Lower leg skin (tissue), 4 donors: Measurements from ENCODE around the gene ADORA1. TPM values are rescaled to one million over a fixed set of nuclear protein-coding genes. Genes with fewer than 3 reads are reported as not detected.

Experiments
- DNase-seq, 2 donors: peaks; one replicate each; pipeline ENCODE4 v3.0.0-alpha.2; 2019; ENCODE audit warnings: low spot score in 2 of 2
- H3K4me3 ChIP-seq: fragments of 200-600 bp; sonication (generic); 2 replicates; pipeline ENCODE4 v1.5.1; 2017; ENCODE audit warnings: mild to moderate bottlenecking, low read depth; ENCODE audit not compliant: poor library complexity, severe bottlenecking
- POLR2A ChIP-seq, 2 donors: fragments of 450-650 bp; IDR thresholded peaks; one replicate each; pipeline ENCODE4 v1.6.1; 2016 to 2017; ENCODE audit warnings: antibody characterized with exemption in 2 of 2, mild to moderate bottlenecking in 1 of 2, moderate library complexity in 1 of 2
- WGBS, 2 donors: methylation state at CpG; one replicate each; pipeline ENCODE4 v1.1.5; 2018; 5-methylcytosine and 5-hydroxymethylcytosine counted together
- intact Hi-C: fragments of 100-400 bp; cut with DNase I; formaldehyde crosslinking; loops from one replicate; pipeline ENCODE4 v1.15.0; 2023; ENCODE audit warnings: low total_unique reads
- total RNA-seq, 4 donors: library from RNA; depleted of rRNA; stranded (reverse); fragments of >200 nt; gene quantifications; one replicate each; pipeline ENCODE4 v1.1.0, GENCODE V29; 2016
- TF ChIP-seq, protein P1 (sequence below), 3 donors: fragments of 450-650 bp; IDR thresholded peaks; one replicate each; pipeline ENCODE4 v1.5.1; 2016; ENCODE audit warnings: antibody characterized with exemption in 3 of 3, mild to moderate bottlenecking in 3 of 3, moderate library complexity in 2 of 3

Gene ADORA1
- total RNA-seq, 4 donors from 2014 or later = 1.8 to 7.7 (median 5.3) TPM

GRCh38 chr1:203097001-203097400 is 30.5 kb upstream of the ADORA1 start:
- no peak overlapping the region for H3K4me3 ChIP-seq
- TF ChIP-seq, protein P1, sequence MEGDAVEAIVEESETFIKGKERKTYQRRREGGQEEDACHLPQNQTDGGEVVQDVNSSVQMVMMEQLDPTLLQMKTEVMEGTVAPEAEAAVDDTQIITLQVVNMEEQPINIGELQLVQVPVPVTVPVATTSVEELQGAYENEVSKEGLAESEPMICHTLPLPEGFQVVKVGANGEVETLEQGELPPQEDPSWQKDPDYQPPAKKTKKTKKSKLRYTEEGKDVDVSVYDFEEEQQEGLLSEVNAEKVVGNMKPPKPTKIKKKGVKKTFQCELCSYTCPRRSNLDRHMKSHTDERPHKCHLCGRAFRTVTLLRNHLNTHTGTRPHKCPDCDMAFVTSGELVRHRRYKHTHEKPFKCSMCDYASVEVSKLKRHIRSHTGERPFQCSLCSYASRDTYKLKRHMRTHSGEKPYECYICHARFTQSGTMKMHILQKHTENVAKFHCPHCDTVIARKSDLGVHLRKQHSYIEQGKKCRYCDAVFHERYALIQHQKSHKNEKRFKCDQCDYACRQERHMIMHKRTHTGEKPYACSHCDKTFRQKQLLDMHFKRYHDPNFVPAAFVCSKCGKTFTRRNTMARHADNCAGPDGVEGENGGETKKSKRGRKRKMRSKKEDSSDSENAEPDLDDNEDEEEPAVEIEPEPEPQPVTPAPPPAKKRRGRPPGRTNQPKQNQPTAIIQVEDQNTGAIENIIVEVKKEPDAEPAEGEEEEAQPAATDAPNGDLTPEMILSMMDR (IDR thresholded peaks at IDR 0.05) = no peak
- TF ChIP-seq POLR2A (IDR thresholded peaks at IDR 0.05) = no peak
- DNase-seq = peak; percentile 2 to 9
- intact Hi-C loops = no loop called here
- 84% methylated on average over 1 of the region's 1 CpG for WGBS, 2 donors

- no peak overlapping the region for H3K4me3 ChIP-seq
- no peak for TF ChIP-seq POLR2A (IDR thresholded peaks at IDR 0.05)
- TF ChIP-seq, protein P1 (IDR thresholded peaks at IDR 0.05) = no peak
- peak; percentile 0 to 23 for DNase-seq
- WGBS, 2 donors = 85 to 90% methylated on average over 1 of the region's 1 CpG
- intact Hi-C loops = no loop called here
Observed at GRCh38 chr1:203098445-203098844, 29.1 kb upstream of the ADORA1 start.

GRCh38 chr1:203098914-203099520 is 28.5 kb upstream of the ADORA1 start:
- WGBS, 2 donors = 82% methylated on average over 8 of the region's 8 CpGs
- H3K4me3 ChIP-seq = no peak overlapping the region
- DNase-seq = peak in 1 of 2 donors; percentile 5
- TF ChIP-seq POLR2A (IDR thresholded peaks at IDR 0.05) = no peak
- TF ChIP-seq, protein P1 (IDR thresholded peaks at IDR 0.05) = no peak
- intact Hi-C loops = no loop called here

GRCh38 chr1:203099805-203100515 is 27.6 kb upstream of the ADORA1 start:
- peak in 1 of 2 donors; percentile 48 for DNase-seq
- WGBS, 2 donors = 81 to 88% methylated on average over 7 of the region's 7 CpGs
- no peak for TF ChIP-seq POLR2A (IDR thresholded peaks at IDR 0.05)
- TF ChIP-seq, protein P1 (IDR thresholded peaks at IDR 0.05) = no peak
- intact Hi-C loops = no loop called here
- H3K4me3 ChIP-seq = no peak overlapping the region

GRCh38 chr1:203100516-203100869 is 27.0 kb upstream of the ADORA1 start:
- DNase-seq = no peak
- no peak overlapping the region for H3K4me3 ChIP-seq
- TF ChIP-seq POLR2A (IDR thresholded peaks at IDR 0.05) = no peak
- TF ChIP-seq, protein P1 (IDR thresholded peaks at IDR 0.05) = no peak
- intact Hi-C loops = no loop called here
